Measurements from ENCODE around the gene TAL1. TPM values are rescaled to one million over a fixed set of nuclear protein-coding genes. Genes with fewer than 3 reads are reported as not detected.
"Not testable (repeated sequence)": the region's sequence is repeated elsewhere in the genome, so short reads cannot be mapped to it uniquely, and the experiment has no call there.

Gene TAL1
- total RNA-seq, 1 donor from 2014 or later, result not detected

DNA sequence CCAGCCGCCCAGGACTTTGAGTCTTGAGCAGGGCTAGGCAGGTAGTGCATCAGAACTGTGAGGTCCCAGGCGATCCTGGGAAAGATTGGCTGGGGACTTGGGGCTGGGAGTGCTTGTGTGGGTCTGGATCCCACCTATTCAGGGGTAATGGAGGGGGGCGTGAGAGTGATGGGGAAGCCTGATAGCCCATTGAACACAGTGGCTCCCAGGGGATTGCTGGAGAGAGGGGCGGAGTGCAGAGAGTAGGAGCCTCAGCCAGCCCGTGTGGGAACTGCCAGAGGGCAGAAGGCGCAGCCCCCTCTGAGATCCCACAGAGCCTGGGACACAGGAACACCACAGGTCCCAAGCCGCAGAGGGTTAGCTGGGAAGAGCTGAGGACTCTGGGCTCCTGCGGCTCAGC, 22.9 kb downstream of the TAL1 start:
- no peak for DNase-seq (ENCODE audit: low spot score, unreplicated experiment)
- no peaks in the 10 kb centered on the region for H3K4me1 Mint-ChIP-seq (ENCODE audit: low read depth)
- no peak overlapping the region for H3K27ac Mint-ChIP-seq
- H3K36me3 Mint-ChIP-seq (ENCODE audit: insufficient read depth), result no peaks in the 10 kb centered on the region
- no peak overlapping the region for H3K4me3 Mint-ChIP-seq (ENCODE audit: low read depth)
- no peaks in the 10 kb centered on the region for H3K9me3 Mint-ChIP-seq (ENCODE audit: low read depth)
- TF ChIP-seq, protein P1, sequence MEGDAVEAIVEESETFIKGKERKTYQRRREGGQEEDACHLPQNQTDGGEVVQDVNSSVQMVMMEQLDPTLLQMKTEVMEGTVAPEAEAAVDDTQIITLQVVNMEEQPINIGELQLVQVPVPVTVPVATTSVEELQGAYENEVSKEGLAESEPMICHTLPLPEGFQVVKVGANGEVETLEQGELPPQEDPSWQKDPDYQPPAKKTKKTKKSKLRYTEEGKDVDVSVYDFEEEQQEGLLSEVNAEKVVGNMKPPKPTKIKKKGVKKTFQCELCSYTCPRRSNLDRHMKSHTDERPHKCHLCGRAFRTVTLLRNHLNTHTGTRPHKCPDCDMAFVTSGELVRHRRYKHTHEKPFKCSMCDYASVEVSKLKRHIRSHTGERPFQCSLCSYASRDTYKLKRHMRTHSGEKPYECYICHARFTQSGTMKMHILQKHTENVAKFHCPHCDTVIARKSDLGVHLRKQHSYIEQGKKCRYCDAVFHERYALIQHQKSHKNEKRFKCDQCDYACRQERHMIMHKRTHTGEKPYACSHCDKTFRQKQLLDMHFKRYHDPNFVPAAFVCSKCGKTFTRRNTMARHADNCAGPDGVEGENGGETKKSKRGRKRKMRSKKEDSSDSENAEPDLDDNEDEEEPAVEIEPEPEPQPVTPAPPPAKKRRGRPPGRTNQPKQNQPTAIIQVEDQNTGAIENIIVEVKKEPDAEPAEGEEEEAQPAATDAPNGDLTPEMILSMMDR (IDR thresholded peaks at IDR 0.05; ENCODE audit: unreplicated experiment), result no peak
- peaks cover 58% of the 10 kb centered on the region for H3K27me3 Mint-ChIP-seq

DNA sequence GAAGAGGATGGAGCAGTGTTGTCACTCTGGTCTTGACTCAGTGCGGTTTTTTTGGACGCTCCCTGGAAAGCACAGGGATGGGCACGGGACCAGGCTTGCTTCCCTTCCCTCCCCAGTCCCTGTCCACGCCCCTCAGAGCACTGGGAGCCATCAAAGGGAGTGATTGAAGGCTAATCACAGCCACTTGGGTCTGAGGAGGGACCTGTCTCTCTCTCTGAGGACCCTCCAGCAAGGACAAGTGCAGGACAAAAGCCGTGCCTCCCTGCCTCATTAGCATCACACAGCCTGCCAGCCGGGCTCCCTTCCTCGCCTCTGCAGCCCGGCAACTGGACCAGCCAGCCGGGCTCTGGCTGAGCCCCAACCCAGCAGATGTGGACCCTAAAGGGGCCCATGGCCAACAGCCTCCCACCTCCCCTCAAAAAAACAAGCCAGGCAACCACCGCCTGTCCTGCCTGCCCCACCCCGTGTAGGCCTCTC, 23.6 kb downstream of the TAL1 start:
- Mint-ChIP-seq H3K4me1 (ENCODE audit: low read depth) (no peaks in the 10 kb centered on the region), H3K4me3 (ENCODE audit: low read depth) (no peak overlapping the region), H3K27ac (no peak overlapping the region), H3K9me3 (ENCODE audit: low read depth) (peaks cover 2% of the 10 kb centered on the region), H3K36me3 (ENCODE audit: insufficient read depth) (no peaks in the 10 kb centered on the region), H3K27me3 (peaks cover 65% of the 10 kb centered on the region)
- no peak for DNase-seq (ENCODE audit: low spot score, unreplicated experiment)
- TF ChIP-seq, protein P1 (IDR thresholded peaks at IDR 0.05; ENCODE audit: unreplicated experiment), result no peak

DNA sequence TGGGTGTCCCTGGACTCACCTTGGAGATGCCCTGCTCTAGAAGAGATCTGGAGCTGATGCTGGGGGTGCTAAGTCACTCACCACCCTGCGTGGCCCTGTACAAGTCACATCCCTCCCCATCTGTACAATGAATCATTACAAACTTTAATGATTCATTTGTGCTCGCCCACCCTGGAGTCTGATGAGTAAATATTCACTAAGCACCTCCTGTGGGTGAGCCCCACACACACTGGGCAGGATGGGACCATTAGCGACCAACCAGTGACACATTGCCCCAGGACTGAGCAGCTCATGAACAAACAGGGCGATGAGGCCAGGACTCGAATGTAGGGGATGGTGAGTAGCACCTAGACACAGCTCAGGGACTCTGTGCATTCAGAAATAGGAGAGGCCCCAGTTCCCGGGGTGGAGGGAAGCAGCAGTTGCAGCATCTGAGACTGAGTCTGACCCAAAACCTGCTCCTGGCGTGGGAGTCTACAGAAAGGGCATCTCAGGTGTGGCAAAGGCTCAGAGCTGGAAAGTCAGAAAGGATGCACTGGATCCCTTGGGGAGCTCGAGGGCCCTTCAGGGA, 24.1 kb downstream of the TAL1 start:
- TF ChIP-seq, protein P1 (IDR thresholded peaks at IDR 0.05; ENCODE audit: unreplicated experiment), result no peak
- H3K36me3 Mint-ChIP-seq (ENCODE audit: insufficient read depth), result no peaks in the 10 kb centered on the region
- peaks cover 69% of the 10 kb centered on the region for H3K27me3 Mint-ChIP-seq
- no peaks in the 10 kb centered on the region for H3K4me1 Mint-ChIP-seq (ENCODE audit: low read depth)
- peaks cover 6% of the 10 kb centered on the region for H3K9me3 Mint-ChIP-seq (ENCODE audit: low read depth)
- no peak for DNase-seq (ENCODE audit: low spot score, unreplicated experiment)
- H3K27ac Mint-ChIP-seq, result no peak overlapping the region
- H3K4me3 Mint-ChIP-seq (ENCODE audit: low read depth), result no peak overlapping the region

DNA sequence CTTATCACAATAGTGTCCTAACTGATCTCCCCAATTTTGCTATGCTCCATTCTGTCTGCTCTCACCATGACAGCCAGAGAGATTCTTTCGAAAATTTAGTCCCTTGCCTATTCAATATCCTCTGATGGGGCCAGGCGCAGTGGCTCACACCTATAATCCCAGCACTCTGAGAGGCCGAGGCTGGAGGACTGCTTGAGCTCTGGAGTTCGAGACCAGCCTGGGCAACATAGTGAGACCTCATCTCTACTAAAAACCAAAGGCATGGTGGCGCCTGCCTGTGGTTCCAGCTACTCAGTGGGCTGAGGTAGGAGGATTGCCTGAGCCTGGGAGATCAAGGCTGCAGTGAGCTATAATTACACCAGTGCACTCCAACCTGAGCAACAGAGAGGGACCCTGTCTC, 26.1 kb downstream of the TAL1 start:
- DNase-seq (ENCODE audit: low spot score, unreplicated experiment), result no peak
- Mint-ChIP-seq H3K4me3 (ENCODE audit: low read depth) (no peak overlapping the region), H3K27me3 (peaks cover 68% of the 10 kb centered on the region), H3K9me3 (ENCODE audit: low read depth) (peaks cover 6% of the 10 kb centered on the region), H3K36me3 (ENCODE audit: insufficient read depth) (no peaks in the 10 kb centered on the region), H3K27ac (no peak overlapping the region), H3K4me1 (ENCODE audit: low read depth) (no peaks in the 10 kb centered on the region)
- TF ChIP-seq, protein P1 (IDR thresholded peaks at IDR 0.05; ENCODE audit: unreplicated experiment), result no peak

DNA sequence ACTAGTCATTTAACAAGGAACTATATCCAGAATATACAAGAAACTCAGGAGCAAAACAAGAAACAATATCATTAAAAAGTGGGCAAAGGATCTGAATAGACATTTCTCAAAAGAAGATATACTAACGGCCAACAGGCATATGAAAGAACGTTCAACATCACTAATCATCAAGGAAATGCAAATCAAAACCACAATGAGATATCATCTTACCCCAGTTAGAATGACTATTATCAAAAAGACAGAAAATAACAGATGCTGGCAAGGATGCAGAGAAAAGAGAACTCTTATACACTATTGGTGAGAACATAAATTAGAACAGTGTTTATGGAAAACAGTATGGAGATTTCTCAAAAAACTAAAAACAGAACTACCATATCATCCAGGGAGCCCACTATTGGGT, 28.5 kb downstream of the TAL1 start:
- not testable (repeated sequence) for H3K4me3 Mint-ChIP-seq (ENCODE audit: low read depth); H3K27ac Mint-ChIP-seq; DNase-seq (ENCODE audit: low spot score, unreplicated experiment); H3K36me3 Mint-ChIP-seq (ENCODE audit: insufficient read depth); H3K4me1 Mint-ChIP-seq (ENCODE audit: low read depth); H3K9me3 Mint-ChIP-seq (ENCODE audit: low read depth)
- H3K27me3 Mint-ChIP-seq, result peaks cover 65% of the 10 kb centered on the region

DNA sequence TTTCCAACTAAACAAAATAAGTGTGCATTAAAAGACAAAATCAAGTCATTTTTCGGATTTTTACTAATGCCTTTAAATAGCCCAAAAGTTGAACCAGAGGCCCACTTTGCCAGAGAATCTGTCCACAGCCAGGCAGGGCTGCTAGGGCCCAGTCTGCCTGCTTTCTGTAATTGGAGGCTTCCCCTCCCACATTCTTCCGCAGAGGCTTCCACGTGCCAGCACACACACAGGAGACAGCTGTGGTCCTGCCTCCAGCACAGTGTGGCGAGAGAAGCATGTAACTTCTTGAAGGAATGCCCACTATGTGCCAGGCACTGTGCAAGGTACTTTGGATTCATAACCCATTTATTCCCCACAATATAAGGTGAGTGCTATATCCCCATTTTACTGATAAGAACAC, 30.8 kb downstream of the TAL1 start:
- no peaks in the 10 kb centered on the region for H3K36me3 Mint-ChIP-seq (ENCODE audit: insufficient read depth)
- no peak overlapping the region for H3K27ac Mint-ChIP-seq
- TF ChIP-seq, protein P1 (IDR thresholded peaks at IDR 0.05; ENCODE audit: unreplicated experiment), result no peak
- no peak overlapping the region for H3K4me3 Mint-ChIP-seq (ENCODE audit: low read depth)
- DNase-seq (ENCODE audit: low spot score, unreplicated experiment), result no peak
- H3K27me3 Mint-ChIP-seq, result peaks cover 57% of the 10 kb centered on the region
- H3K4me1 Mint-ChIP-seq (ENCODE audit: low read depth), result no peaks in the 10 kb centered on the region
- peaks cover 6% of the 10 kb centered on the region for H3K9me3 Mint-ChIP-seq (ENCODE audit: low read depth)
